Fibroblast of upper back skin (primary cell): ENCODE results near the gene TMEM132D.

Experiments
- DNase-seq: peaks from one replicate; pipeline ENCODE4 v3.0.0-alpha.2; 2013

TMEM132D gene

DNA sequence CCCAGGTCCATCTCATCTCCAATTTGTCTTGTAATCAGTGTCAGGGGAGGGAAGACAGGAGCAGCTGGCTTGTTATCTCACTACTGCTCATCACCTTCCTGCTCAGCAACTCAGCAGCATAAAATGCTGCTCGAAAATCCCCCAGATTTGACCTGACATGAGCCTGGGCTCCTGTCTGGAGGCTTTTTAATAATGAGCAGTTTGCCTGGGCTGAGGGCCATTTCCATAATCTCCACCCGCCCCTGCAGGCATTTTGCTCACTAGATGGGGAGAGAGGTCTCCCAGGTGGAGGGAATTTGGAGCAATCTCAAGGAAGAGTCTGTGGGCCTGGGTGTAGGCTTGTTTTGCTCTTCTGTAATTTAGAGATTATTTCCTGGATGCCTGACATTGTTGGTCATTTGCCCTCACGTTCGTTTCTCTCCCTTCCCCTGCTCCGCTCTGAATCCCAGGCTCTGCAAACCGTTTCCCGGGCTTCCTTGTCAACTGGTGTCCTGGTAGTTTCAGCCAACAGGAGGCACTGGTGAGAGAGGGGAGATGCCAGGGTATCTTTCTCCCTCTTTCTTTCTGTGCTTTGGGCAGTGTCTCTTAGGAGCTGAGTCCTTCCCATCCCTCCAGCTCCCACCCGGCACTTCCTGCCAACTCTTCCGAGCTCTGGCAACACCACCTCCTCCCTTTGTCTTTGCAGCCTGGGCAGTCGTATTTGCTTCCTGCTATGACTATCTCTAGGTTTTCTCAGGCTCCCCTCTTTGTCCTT is 751.3 kb downstream of the TMEM132D start:
- no peak for DNase-seq

DNA sequence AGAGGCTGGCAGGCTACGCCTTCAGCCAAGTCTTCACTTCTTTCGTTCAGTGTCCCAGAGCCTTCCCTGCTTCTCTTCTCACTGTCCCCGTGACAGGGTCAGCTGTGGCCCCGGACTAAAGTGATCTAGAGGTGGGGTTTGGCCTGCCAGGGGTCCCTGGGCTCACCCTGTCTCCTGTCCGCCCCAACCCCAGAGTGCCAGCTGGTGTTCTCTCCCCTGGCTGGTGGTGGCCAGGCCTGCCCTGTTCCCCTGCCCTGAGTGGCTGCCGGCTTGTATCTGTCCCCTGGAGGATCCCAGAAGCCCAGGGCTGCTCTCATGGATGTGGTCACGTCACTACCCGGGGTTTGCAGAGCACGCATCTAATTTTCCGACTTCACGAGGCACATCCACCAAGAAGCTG is 753.1 kb downstream of the TMEM132D start:
- no peak for DNase-seq

DNA sequence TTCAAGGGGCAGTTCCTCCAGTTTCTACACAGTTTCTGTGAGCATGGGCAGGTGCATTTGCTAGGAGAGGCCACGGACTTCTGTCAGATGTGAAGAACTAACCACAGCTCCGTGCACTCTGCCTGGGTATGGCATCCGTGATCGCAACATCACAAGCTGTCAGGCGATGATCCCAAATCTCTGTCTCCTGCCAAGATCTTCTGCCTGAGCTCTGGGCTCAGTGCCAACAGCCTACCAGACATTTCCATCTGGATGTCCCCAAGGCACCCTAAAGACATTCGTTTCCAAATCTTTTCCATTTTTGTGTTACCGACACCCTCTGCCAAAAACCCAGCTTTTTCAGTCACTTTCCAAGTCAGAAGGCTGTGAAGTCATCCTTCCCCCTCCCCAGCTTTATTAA is 758.4 kb downstream of the TMEM132D start:
- no peak for DNase-seq

DNA sequence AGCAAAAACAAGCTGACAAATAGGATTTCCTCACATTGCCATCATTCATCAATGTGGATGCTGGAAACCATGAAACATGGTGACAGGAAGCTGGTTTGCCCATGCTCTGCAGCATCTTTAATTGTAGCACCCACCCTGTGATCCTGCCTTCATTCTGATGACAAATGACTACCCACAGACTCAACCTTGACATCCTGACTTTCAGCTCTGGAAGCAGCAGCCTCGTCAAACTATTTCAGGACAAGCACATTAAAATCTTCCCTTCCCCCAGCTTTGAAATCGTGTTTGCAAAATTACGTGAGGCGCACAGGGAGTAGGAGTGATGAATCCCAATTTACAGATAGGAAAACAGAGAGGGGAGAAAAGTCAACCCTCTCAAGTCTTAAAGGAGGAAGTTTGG is 765.0 kb downstream of the TMEM132D start:
- DNase-seq = no peak

DNA sequence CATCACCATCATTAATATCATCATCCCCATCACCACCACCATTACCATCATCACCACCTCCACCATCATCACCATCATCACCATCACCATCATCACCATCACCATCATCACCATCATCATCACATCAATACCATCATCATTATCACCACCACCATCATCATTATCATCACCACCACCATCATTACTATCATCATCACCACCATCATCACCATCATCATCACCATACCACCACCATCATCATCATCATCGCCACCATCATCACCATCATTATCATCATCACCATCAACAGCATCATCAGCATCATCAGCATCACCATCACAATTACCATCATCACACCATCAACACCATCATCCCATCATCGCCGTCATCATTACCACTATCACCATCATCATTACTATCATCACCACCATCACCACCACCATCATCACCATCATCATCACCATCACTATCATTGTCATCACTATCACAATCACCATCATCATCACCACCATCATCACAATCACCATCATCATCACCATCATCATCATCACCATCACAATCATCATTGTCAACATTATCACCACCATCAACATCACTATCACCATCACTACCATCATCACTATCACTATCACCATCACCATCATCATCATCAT is 767.0 kb downstream of the TMEM132D start:
- no peak for DNase-seq

DNA sequence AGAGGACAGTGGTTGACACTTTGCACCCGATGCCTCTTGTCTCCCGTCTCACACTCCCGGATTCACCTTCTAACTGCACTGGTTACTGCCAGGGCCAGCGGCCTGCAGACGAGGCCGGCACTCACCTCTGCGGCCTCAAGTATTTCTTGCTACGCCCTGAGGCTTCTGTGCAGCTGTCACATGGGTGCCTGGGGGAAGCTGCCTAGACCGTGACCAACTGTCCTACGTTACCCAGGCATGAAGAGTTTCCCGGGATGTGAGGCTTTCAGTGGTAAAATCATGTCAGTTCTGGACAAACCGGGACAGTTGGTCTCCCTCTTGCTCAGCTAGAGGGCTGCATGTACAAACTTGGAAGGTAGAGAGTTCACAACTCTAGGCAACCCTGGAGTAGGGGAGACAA is 776.1 kb downstream of the TMEM132D start:
- DNase-seq = no peak

DNA sequence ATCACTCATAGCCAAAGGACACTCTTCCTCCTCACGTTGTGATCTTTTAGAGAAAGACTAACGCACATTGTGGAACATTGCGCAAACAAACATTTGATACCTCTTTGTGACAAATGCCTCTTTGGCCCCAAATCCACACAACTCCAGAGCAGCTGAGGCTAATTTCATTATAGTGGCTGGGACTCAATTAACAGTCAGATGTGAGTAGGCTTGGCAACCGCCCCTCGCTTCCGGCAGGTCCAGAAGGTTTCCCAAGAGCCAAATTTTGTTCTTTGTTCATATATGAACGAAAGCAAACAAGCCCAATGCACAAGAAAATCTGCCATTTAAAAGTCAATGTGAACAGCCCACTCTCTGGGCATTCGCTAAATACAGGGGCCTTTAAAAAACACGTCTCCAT is 776.6 kb downstream of the TMEM132D start:
- DNase-seq = no peak

DNA sequence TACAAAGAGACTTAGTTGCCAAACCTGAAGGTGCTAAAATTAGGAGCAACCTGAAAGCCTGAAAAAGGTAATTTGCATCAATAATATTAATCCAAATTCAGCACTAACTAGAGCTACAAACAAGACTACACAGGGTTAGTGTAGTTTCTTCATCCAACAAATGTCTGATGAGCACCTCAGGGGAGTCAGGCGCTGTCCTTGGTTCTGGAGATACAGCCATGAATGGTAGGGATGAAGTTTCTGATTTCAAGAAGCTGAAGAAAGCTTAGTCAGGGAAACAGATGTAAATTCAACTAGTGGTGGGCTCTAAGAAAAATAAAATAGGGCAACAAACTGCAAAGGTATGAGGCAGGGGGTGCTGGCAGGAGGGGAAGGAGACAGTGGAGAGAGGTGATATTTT is 784.3 kb downstream of the TMEM132D start:
- DNase-seq = no peak

DNA sequence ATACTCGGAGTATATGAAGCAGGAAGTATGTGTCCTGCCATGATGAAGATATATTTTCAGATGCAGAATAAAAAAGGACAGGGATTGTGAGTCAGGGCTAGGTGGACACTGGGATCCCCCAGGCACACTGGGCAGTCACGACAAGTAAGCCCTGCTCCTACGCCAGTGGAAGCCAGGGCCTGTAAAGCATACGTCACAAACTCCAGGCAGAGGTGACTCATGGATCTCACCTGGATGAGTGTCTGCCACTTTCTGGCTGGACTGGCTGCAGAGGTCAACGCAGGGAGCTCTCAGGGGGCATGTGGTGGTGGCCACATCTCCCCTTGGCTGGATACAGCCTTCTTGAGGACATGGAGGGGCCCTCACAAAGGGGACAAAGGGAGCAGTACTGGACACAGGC is 788.3 kb downstream of the TMEM132D start:
- DNase-seq = no peak

DNA sequence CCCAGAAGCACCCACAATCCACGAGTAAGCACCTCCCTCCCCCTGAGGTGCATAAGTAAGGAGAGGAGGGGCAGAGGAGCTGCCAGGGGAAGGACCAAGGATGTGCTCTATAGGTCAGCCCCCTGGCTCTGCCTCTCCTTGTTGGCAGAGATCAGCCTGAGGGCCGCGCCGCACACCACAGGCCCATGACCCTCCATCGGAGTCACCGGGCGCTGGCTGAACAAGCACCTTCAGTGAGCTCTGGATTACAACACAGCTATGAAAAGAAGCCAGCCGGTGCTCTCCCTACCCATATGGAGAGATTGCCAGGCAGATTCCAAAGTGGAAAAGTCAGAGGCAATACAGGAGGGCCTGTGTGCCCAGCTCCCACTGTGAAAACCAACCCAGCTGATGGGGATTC is 793.2 kb downstream of the TMEM132D start:
- DNase-seq = no peak

DNA sequence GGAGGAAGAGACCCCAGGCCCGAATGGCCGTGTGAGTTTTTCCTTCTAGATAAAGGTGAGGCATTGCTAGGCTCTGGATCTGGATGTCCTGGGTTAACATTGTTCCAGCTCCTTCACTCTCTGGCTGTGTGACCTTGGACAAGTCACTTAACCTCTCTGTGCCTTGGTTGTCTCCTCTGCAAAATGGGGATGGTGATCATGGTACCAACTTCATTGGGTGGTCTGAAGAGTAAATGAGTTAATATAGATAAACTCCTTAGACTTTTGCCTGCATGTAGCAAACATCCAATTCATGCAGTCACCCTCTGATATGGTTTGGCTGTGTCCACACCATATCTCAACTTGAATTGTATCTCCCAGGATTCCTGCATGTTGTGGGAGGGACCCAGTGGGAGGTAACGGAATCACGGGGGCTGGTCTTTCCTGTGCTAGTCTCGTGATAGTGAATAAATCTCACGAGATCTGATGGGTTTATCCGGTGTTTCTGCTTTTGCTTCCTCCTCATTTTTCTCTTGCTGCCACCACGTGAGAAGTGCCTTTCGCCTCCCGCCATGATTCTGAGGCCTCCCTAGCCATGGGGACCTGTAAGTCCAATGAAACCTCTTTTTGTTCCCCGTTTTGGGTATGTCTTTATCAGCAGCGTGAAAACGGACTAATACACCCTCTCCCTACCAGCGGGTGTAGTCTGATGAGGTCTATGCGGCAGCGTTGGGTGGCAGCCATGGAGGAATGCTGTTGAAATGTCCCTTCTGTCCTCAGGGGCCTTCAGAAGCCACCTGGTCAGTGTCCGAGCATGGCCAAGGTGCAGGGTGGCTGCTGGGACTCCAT is 794.4 kb downstream of the TMEM132D start:
- DNase-seq = no peak

DNA sequence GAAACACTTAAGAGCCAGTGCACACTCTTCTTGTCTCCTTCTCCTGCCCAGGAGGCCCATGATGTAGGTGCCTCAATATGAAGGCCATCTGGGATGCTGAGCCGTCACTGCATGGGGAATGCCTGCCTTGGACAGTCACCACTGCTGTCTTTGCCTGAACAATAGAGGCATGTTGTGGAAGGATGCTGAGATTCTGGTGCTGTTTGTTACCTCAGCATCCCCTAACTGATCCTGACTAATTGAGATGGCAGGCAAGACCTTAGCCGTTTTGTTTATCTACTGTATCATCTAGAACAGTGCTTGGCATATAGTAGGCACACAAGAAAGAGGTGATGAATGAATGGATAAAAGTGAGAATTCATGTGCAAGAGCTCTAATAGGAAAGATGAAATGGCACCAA is 797.1 kb downstream of the TMEM132D start:
- no peak for DNase-seq

DNA sequence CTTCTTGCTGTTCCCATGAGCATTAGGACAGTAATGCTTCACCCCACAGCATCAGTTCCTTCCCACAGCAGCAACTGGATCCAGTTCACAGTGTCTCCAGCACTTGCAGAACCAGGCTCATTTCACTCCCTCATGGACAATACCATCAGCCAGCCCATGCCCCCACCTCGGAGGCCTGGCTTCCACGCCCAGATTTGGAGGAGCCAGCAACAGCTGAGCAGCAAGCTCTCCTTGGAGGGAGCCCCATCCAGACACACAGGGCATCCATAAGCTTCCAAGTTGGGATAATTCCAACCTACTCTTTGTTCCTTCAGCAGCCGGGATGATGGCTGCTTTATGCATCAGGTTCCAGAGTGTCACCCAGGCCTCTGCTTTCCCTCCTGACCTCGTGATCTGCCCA is 800.6 kb downstream of the TMEM132D start:
- DNase-seq = no peak

DNA sequence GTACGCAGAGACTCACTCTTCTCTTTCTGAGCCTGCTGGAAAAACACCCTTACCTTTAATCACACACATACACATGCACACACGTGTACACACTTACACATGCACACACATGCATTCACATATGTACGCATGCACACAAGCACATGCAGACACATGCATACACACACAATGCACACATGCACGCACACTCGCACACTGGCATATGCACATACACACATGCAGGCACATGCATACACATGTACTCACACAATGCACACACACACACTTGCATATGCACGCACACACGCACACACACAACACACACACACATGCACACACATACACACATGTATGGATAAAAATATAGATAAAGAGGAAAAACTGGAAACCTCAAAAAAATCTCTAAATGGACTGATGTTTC is 801.6 kb downstream of the TMEM132D start:
- no peak for DNase-seq

DNA sequence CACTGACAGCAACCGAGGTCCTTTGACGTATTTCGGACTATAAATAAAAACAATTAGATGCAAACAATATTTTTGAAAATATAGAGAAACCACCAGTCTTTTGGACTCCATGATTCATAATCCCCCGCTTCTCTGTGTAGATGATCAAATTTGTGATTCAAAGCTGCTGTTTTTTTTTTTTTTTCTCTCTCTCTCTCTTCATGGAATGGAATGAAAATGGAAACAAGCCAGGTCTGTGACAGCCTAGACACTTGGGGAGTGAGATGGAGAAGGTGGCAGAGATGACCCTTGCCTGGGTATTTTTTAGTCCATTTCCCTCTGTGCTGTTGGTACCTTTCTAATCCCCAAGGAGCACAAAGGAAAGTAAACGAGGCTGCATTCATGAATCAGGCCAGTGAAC is 802.0 kb downstream of the TMEM132D start:
- no peak for DNase-seq

DNA sequence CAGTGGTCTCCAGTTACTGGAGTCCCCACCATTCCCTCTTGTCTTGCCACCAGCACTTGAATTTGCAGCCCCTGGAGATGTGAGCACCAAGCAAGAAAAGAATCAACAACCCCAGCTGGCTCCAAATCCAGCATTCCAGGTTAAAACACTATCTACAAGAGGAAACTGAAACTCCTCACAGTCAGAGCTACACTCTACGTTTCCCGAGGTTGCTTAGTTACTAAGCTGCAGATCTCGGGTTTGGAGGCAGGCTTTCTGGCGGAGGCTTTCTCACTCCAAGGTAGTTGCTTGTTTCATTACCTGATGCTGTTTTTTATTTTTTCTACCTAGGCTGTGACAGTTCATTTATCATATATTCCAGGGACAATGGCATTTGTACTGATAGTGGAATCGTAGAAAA is 802.4 kb downstream of the TMEM132D start:
- DNase-seq = no peak

DNA sequence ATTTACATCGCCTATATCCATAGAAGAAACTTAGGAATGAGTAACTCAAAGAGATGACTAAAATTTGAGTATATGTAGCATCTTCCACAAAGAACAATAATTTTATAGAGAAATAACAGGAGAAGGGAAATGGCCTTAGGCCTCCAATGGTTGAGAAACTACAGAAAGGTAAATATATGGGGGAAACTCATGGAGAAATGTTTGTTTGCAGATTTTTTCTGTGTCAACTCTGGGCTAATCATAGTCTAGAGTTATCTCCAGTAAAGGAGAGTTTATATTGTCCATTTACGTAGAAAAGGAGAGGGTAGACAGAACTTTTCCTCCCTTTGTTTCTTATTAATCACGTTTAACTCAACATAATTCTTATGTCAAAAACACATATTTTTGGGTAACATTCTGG is 806.4 kb downstream of the TMEM132D start:
- DNase-seq = no peak

DNA sequence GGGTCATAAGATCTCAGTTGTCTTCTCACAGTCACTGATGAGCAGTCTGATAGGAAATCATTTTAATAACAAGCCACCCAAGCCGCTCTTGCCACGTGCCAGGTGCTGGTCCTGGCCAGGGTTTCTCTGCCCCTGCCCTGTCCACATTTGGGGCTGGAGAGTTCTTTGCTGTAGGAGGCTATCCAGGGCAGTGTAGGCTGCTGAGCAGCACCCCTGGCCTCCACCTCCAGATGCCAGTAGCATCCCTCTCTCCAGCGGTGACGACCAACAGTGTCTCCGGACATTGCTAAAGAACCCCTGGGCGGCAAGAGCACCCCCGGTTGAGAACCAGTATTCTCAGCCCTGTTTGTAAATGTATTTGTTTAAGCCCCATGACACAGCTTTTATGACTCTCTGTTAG is 806.9 kb downstream of the TMEM132D start:
- no peak for DNase-seq

DNA sequence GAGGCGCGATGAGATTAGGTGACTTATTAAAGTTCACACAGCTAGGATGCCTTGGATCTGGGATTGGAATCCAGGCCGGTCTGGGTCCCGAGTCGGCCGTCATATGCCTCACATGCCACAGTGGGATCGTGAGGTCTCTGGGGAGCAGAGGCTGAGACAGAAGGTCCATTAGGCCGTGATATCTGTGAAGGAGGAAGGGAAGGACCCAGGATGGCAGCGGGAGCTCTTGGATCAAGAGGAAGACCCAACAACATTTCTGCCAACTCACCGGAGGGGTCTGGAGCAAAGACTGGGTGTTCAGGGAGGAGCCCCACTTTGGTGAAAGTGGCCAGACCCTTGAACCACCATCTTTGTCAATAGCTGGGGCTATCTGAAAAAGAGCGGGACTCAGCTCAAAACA is 807.6 kb downstream of the TMEM132D start:
- DNase-seq = no peak

DNA sequence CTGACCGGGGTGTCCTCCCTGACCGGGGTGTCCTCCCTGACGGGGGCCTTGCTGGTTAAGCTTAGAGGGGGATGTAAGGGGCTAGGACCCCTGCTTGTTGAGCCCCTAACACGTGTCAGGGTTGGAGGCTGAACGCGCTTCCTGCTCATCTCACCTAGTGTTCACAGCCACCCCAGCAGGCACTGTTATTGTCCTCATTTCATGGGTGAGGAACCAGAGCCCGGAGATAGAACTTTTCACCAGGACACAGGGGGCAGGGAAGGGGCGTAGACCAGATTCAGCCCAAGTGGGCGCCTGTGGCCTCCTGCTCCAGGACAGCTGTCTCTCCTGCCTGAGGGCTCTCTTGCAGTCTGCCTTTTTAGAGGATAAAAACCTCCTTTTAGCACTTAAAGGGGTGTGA is 814.2 kb downstream of the TMEM132D start:
- no peak for DNase-seq

DNA sequence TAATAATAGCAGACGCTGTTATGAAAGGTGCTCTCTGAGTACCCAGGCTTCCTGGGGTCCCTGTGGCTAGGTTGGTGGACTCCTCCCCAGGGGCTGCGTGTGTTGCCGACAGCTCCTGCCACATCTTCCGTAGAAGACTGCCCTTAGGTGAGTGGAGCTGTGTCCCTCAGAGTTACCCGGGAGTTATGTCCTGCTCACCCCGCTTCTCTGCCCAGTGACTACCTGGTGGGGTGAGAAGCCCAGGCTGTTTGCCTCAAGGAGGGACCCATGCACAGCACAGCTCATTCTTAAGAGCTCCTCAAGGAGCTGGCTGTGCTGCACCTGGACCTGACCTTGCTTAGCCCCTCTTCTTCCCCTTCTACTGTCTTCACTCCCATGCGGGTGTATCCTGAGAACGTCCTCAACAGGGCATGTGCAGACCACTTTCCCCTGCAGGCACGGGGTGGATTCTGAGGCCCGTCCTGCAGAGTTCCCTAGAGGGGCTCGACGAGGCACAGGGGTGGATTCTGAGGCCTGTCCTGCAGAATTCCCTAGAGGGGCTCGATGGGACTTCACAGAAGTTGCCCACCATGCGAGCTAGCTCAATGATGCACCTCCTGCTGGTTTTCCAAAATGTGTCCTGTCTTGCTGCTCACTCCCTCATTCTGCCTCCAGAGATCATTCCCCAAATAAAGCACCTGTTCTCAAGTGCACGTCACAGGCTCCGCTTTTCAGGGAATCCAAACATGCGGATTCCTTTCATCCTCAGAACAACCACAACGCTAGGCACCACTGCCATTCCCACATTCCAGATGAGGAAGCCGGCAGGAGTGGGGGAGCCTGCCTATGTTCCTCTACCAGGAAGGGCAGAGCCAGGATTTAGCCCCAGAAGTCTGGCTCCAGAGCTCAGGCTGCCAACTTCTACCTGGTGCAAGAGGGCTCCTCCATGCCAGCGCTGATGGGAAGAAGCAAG is 818.7 kb downstream of the TMEM132D start:
- no peak for DNase-seq

DNA sequence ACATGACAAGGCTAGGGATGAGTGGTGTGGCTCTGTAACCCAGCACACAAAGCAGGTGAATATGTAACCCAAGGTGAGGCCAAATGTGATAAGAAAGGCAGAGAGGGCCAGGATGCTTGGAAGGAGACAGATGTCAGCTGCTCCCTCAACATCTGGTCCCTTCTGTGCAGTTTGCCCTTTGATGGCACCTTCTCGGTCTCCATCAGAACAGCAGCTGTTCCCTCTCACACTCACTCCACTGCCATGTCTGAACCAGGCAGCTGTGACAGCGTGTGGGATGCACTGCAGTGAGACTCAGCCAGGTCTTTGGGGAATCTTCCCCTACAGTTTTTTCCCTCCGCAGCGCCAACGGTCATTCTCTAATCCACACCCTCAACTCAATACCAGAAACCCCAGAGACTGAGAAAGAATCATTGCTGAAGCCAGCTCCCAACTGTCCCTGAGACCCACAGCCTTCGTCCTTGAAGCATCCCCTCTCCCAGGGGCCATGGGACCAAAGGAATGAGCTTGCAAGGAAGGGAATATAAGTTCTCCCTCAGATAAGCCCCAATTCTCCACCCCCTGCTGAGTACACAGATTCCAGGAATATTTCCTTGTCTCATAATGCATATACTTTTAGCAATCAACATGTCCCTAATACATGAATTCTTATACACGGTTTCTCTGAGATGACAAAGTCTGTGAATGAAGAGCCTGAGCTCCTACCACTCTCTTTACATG is 820.5 kb downstream of the TMEM132D start:
- DNase-seq = no peak
